ENCODE results near the gene DHX36. TPM values are rescaled to one million over a fixed set of nuclear protein-coding genes. Genes with fewer than 3 reads are reported as not detected.

The DHX36 gene
- total RNA-seq, 2 experiments from 2014 or later = 40.6 to 77.4 TPM

- Histone ChIP-seq H3K4me1 (ENCODE audit: insufficient read depth, low read length, poor library complexity, severe bottlenecking) (no peaks in the 10 kb centered on the region), H3K79me2 (ENCODE audit: insufficient read depth, low read depth, low read length) (peaks cover 20% of the 10 kb centered on the region; the same call in 1 of the 2 replicates), H3K36me3 (ENCODE audit: insufficient read depth, low read length) (peaks cover 100% of the 10 kb centered on the region), H4K20me1 (ENCODE audit: insufficient read depth, low read length) (peaks cover 10% of the 10 kb centered on the region; the same call in 1 of the 2 replicates), H2AFZ (ENCODE audit: low read length) (no peak overlapping the region), H3K27ac (ENCODE audit: low read depth, low read length, poor library complexity, severe bottlenecking) (no peak overlapping the region), H3K4me3 (ENCODE audit: low read depth, low read length, poor library complexity, severe bottlenecking) (no peak overlapping the region), H3K9me3 (ENCODE audit: low read length) (no peaks in the 10 kb centered on the region), H3K4me2 (ENCODE audit: low read length) (no peak overlapping the region), H3K9me2 (ENCODE audit: insufficient read depth, low read length) (no peaks in the 10 kb centered on the region)
- intact Hi-C loops (cut with micrococcal nuclease; ENCODE audit: unreplicated experiment) = no loop called here
- no TSS peak for BruUV-seq (replicated peaks)
- POLR2A ChIA-PET = interaction anchor here (0.5 to 2.2 kb wide), 5 partner anchors 9 to 1144 kb away, joined by 3 to 6 read pairs (median 3); no protein-coding TSS in a partner anchor
- CTCF ChIA-PET (ENCODE audit: unreplicated experiment) = no interaction called here
- DNase-seq (ENCODE audit: low spot score) = no peak
- TF ChIP-seq CTCF (conservative IDR thresholded peaks at IDR 0.05; ENCODE audit: low read length) = no peak
- TF ChIP-seq EZH2phosphoT487 (IDR thresholded peaks at IDR 0.05; ENCODE audit: borderline replicate concordance, low read depth, low read length) = no peak
These were observed 20.0 kb downstream of the DHX36 start for GRCh38 chr3:154304116-154304786.

- Histone ChIP-seq H3K79me2 (ENCODE audit: insufficient read depth, low read depth, low read length) (no peaks in the 10 kb centered on the region), H3K27ac (ENCODE audit: low read depth, low read length, poor library complexity, severe bottlenecking) (no peak overlapping the region), H3K9me3 (ENCODE audit: low read length) (no peaks in the 10 kb centered on the region), H3K9me2 (ENCODE audit: insufficient read depth, low read length) (no peaks in the 10 kb centered on the region), H3K4me3 (ENCODE audit: low read depth, low read length, poor library complexity, severe bottlenecking) (no peak overlapping the region), H2AFZ (ENCODE audit: low read length) (no peak overlapping the region), H4K20me1 (ENCODE audit: insufficient read depth, low read length) (no peaks in the 10 kb centered on the region), H3K4me2 (ENCODE audit: low read length) (no peak overlapping the region), H3K36me3 (ENCODE audit: insufficient read depth, low read length) (peaks cover 95% of the 10 kb centered on the region), H3K4me1 (ENCODE audit: insufficient read depth, low read length, poor library complexity, severe bottlenecking) (no peaks in the 10 kb centered on the region)
- TF ChIP-seq CTCF (conservative IDR thresholded peaks at IDR 0.05; ENCODE audit: low read length) (0 out of 2 replicates have a peak, but pooled peaks have one; percentile 39), EZH2phosphoT487 (IDR thresholded peaks at IDR 0.05; ENCODE audit: borderline replicate concordance, low read depth, low read length) (no peak)
- DNase-seq (ENCODE audit: low spot score) = no peak
- ChIA-PET POLR2A (interaction anchor here (0.7 kb wide), 1 partner anchor 16 kb away, joined by 3 read pairs; no protein-coding TSS in a partner anchor), CTCF (ENCODE audit: unreplicated experiment) (no interaction called here)
- BruUV-seq (replicated peaks) = no TSS peak
- intact Hi-C loops (cut with micrococcal nuclease; ENCODE audit: unreplicated experiment) = no loop called here
These were observed 22.7 kb downstream of the DHX36 start for GRCh38 chr3:154301561-154301960.

GRCh38 chr3:154294016-154294415 is 30.3 kb downstream of the DHX36 start:
- Histone ChIP-seq H3K27ac (ENCODE audit: low read depth, low read length, poor library complexity, severe bottlenecking) (no peak overlapping the region), H3K79me2 (ENCODE audit: insufficient read depth, low read depth, low read length) (no peaks in the 10 kb centered on the region), H3K4me2 (ENCODE audit: low read length) (no peak overlapping the region), H3K4me1 (ENCODE audit: insufficient read depth, low read length, poor library complexity, severe bottlenecking) (no peaks in the 10 kb centered on the region), H3K9me2 (ENCODE audit: insufficient read depth, low read length) (no peaks in the 10 kb centered on the region), H3K9me3 (ENCODE audit: low read length) (no peaks in the 10 kb centered on the region), H3K4me3 (ENCODE audit: low read depth, low read length, poor library complexity, severe bottlenecking) (no peak overlapping the region), H2AFZ (ENCODE audit: low read length) (no peak overlapping the region), H4K20me1 (ENCODE audit: insufficient read depth, low read length) (no peaks in the 10 kb centered on the region), H3K36me3 (ENCODE audit: insufficient read depth, low read length) (peaks cover 92% of the 10 kb centered on the region)
- ChIA-PET CTCF (ENCODE audit: unreplicated experiment) (no interaction called here), POLR2A (interaction anchor here (0.7 kb wide), 1 partner anchor 24 kb away, joined by 4 read pairs; no protein-coding TSS in a partner anchor)
- no peak for DNase-seq (ENCODE audit: low spot score)
- TF ChIP-seq EZH2phosphoT487 (IDR thresholded peaks at IDR 0.05; ENCODE audit: borderline replicate concordance, low read depth, low read length) = no peak
- no peak for TF ChIP-seq CTCF (conservative IDR thresholded peaks at IDR 0.05; ENCODE audit: low read length)
- BruUV-seq (replicated peaks) = no TSS peak
- intact Hi-C loops (cut with micrococcal nuclease; ENCODE audit: unreplicated experiment) = no loop called here
